ENCODE results near the gene SH3BP5. TPM values are rescaled to one million over a fixed set of nuclear protein-coding genes. Genes with fewer than 3 reads are reported as not detected.

SH3BP5 gene
- total RNA-seq, 1 donor from 2014 or later = 5.9 TPM

DNA sequence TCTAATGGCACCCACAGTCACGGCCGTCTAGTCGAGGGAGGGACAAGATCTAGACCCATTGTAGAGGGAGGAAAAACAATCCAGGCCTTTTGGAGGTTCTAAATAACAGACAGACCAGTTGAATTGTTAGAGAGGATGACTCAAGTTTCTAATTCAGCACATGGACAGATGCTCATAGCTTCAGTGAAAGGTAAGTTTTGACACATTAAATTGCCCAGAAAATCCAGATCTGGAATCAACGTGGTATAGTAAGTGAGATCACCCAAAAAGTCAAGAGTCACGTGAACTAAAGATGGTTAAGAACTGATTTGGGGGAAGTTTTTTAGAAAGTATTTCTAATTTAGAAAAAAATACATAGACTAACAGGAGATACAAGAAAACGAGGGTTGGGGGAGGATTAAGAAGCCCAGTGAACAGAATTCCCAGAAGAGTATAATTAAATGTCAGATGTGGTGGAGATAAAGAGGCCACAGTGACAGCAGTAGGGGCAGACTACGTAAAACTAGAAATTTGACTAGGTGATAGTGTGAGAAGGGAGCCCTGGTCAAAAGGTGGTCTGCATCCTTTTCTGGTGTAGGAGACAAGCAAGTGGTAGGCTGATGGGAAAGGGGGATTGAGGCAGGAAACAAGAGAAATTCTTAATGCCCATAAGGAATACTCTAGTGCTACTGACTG lies 79.2 kb downstream of the SH3BP5 start:
- TF ChIP-seq CTCF (IDR thresholded peaks at IDR 0.05) = no peak
- DNase-seq (ENCODE audit: extremely low spot score, unreplicated experiment) = no peak
- Mint-ChIP-seq H3K4me1 (ENCODE audit: unreplicated experiment) (no peaks in the 10 kb centered on the region), H3K27ac (ENCODE audit: unreplicated experiment) (no peak overlapping the region), H3K9me3 (ENCODE audit: unreplicated experiment) (no peaks in the 10 kb centered on the region), H3K36me3 (ENCODE audit: unreplicated experiment) (peaks cover 61% of the 10 kb centered on the region), H3K4me3 (ENCODE audit: unreplicated experiment) (no peak overlapping the region), H3K27me3 (ENCODE audit: unreplicated experiment) (no peaks in the 10 kb centered on the region)

GRCh38 chr3:15246186-15246585 lies 86.2 kb downstream of the SH3BP5 start:
- TF ChIP-seq CTCF (IDR thresholded peaks at IDR 0.05) = no peak
- Mint-ChIP-seq H3K9me3 (ENCODE audit: unreplicated experiment) (no peaks in the 10 kb centered on the region), H3K27ac (ENCODE audit: unreplicated experiment) (no peak overlapping the region), H3K36me3 (ENCODE audit: unreplicated experiment) (peaks cover 55% of the 10 kb centered on the region), H3K4me3 (ENCODE audit: unreplicated experiment) (no peak overlapping the region), H3K27me3 (ENCODE audit: unreplicated experiment) (no peaks in the 10 kb centered on the region), H3K4me1 (ENCODE audit: unreplicated experiment) (no peaks in the 10 kb centered on the region)
- no peak for DNase-seq (ENCODE audit: extremely low spot score, unreplicated experiment)

- H3K4me3 Mint-ChIP-seq (ENCODE audit: unreplicated experiment) = no peak overlapping the region
- H3K4me1 Mint-ChIP-seq (ENCODE audit: unreplicated experiment) = no peaks in the 10 kb centered on the region
- DNase-seq (ENCODE audit: extremely low spot score, unreplicated experiment) = no peak
- H3K27ac Mint-ChIP-seq (ENCODE audit: unreplicated experiment) = no peak overlapping the region
- peaks cover 52% of the 10 kb centered on the region for H3K36me3 Mint-ChIP-seq (ENCODE audit: unreplicated experiment)
- H3K27me3 Mint-ChIP-seq (ENCODE audit: unreplicated experiment) = no peaks in the 10 kb centered on the region
- no peaks in the 10 kb centered on the region for H3K9me3 Mint-ChIP-seq (ENCODE audit: unreplicated experiment)
- TF ChIP-seq CTCF (IDR thresholded peaks at IDR 0.05) = no peak
Measured at GRCh38 chr3:15243822-15244482, 88.4 kb downstream of the SH3BP5 start.

- H3K27ac Mint-ChIP-seq (ENCODE audit: unreplicated experiment) = no peak overlapping the region
- H3K36me3 Mint-ChIP-seq (ENCODE audit: unreplicated experiment) = peaks cover 45% of the 10 kb centered on the region
- H3K27me3 Mint-ChIP-seq (ENCODE audit: unreplicated experiment) = no peaks in the 10 kb centered on the region
- H3K9me3 Mint-ChIP-seq (ENCODE audit: unreplicated experiment) = no peaks in the 10 kb centered on the region
- DNase-seq (ENCODE audit: extremely low spot score, unreplicated experiment) = no peak
- H3K4me3 Mint-ChIP-seq (ENCODE audit: unreplicated experiment) = no peak overlapping the region
- no peaks in the 10 kb centered on the region for H3K4me1 Mint-ChIP-seq (ENCODE audit: unreplicated experiment)
- peak; percentile 21 for TF ChIP-seq CTCF (IDR thresholded peaks at IDR 0.05)
Measured at GRCh38 chr3:15241341-15241740, 91.0 kb downstream of the SH3BP5 start.

DNA sequence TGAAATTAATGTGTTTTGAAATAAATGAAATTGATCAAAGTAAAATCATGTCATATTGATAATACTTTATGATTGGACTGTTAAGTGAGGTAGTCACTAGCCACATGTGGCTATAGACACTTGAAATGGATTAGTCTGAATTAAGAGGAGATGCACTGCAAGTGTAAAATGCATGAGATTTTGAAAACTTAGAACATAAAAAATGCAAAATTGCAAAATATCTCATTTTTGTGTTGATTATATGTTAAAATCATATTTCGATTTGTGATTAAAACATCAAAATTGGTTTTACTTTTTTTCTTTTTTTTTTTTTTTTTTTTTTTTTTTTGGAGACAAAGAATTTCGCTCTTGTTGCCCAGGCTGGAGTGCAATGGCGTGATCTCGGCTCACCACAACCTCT lies 103.1 kb downstream of the SH3BP5 start:
- no peaks in the 10 kb centered on the region for H3K4me1 Mint-ChIP-seq (ENCODE audit: unreplicated experiment)
- TF ChIP-seq CTCF (IDR thresholded peaks at IDR 0.05) = no peak
- no peak overlapping the region for H3K4me3 Mint-ChIP-seq (ENCODE audit: unreplicated experiment)
- H3K9me3 Mint-ChIP-seq (ENCODE audit: unreplicated experiment) = no peaks in the 10 kb centered on the region
- H3K36me3 Mint-ChIP-seq (ENCODE audit: unreplicated experiment) = peaks cover 37% of the 10 kb centered on the region
- H3K27me3 Mint-ChIP-seq (ENCODE audit: unreplicated experiment) = no peaks in the 10 kb centered on the region
- DNase-seq (ENCODE audit: extremely low spot score, unreplicated experiment) = no peak
- no peak overlapping the region for H3K27ac Mint-ChIP-seq (ENCODE audit: unreplicated experiment)

All from osteocyte (in vitro differentiated cells).